Measurements from ENCODE around the gene PLAAT2. TPM values are rescaled to one million over a fixed set of nuclear protein-coding genes. Genes with fewer than 3 reads are reported as not detected.

Gene PLAAT2
- total and polyA plus RNA-seq, 3 donors from 2014 or later: 0.43 to 1.2 (median 0.66) TPM

GRCh38 chr11:63599211-63600122, 36.3 kb upstream of the PLAAT2 start:
- no peak overlapping the region for H3K4me3 ChIP-seq
- intact Hi-C loops (cut with DNase I; ENCODE audit: low total_unique reads): no loop called here
- H3K27ac ChIP-seq: no peak overlapping the region
- H3K4me1 ChIP-seq: peaks cover 12% of the 10 kb centered on the region
- no peaks in the 10 kb centered on the region for H3K9me3 ChIP-seq
- TF ChIP-seq CTCF (IDR thresholded peaks at IDR 0.05) (no peak), POLR2A (IDR thresholded peaks at IDR 0.05) (no peak)
- H3K36me3 ChIP-seq (ENCODE audit: low read depth, missing control alignments): no peaks in the 10 kb centered on the region
- 74 to 92% methylated on average over 5 to 7 of the region's 7 CpGs for WGBS, 2 donors
- no peaks in the 10 kb centered on the region for H3K27me3 ChIP-seq
- DNase-seq: no peak

DNA sequence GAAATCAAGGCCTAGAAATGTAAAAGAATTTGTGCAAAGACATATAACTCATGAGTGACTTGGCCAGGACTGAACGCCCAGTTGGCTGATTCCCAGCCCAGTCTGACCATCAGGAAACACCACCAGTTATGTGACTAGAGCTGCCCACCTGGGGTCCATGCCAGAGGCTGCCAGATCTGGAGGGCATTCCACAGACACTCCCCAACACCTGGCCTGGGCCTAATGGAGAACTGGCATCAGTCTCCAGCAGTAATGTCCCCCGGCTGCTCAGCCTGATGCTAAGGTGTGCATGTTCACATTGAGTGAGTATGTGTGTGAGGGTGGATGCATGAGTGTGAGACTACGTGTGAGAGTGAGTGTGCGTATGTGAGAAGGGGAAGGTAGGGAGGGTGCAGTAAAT, 35.4 kb upstream of the PLAAT2 start:
- 84 to 90% methylated on average over 4 of the region's 4 CpGs for WGBS, 2 donors
- H3K27ac ChIP-seq: no peak overlapping the region
- no peak for DNase-seq

DNA sequence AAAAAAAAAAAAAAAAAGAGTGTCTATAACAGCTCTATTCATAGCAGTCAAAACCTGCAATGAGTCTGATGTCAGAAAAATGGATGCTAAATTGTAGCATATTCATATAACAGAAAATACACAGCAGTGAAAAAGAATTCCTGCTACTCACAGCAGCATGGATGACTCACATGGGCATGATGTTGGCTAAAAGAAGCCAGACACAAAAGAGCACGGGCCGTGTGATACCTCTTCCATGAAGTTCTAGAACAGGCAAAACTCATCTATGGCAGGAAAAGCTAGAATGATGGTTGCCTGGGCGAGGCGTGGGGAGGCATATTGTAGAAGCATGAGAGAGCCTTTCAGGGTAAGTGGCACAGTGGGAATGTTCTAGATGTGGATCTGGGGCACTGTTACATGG, 32.1 kb upstream of the PLAAT2 start:
- H3K36me3 ChIP-seq (ENCODE audit: low read depth, missing control alignments): no peaks in the 10 kb centered on the region

More for the DNA sequence above, 35.4 kb upstream of the PLAAT2 start:
- no peak for TF ChIP-seq CTCF (IDR thresholded peaks at IDR 0.05)
- Histone ChIP-seq H3K4me3 (no peak overlapping the region), H3K27me3 (no peaks in the 10 kb centered on the region), H3K4me1 (peaks cover 12% of the 10 kb centered on the region), H3K9me3 (no peaks in the 10 kb centered on the region), H3K36me3 (ENCODE audit: low read depth, missing control alignments) (no peaks in the 10 kb centered on the region)
- intact Hi-C loops (cut with DNase I; ENCODE audit: low total_unique reads): no loop called here

DNA sequence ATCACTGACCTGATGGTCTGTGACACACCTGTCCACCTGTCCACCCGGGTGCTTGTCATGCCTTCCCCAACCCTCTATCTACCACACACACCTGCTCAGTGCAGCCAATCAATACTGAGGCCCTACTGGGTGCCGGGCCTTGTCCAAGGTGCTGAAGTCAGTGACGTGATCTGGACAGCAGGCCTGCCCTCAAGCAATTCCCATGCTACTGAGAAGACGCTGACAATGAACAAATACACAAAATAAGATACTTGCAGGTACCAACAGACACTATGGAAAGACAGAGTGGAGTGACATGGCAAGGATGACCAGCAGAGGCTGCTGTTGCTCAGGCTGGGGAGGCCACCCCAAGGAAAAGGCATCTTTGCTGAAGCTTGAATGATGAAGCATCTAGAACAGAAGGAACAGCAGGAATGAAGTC, 29.8 kb upstream of the PLAAT2 start:
- TF ChIP-seq CTCF (IDR thresholded peaks at IDR 0.05) (peak in 2 of 3 experiments; percentile 25 to 41), POLR2A (IDR thresholded peaks at IDR 0.05) (no peak)
- no peaks in the 10 kb centered on the region for H3K9me3 ChIP-seq
- no peaks in the 10 kb centered on the region for H3K27me3 ChIP-seq
- no peak overlapping the region for H3K4me3 ChIP-seq
- no peak overlapping the region for H3K27ac ChIP-seq
- intact Hi-C loops (cut with DNase I; ENCODE audit: low total_unique reads): no loop called here
- no peaks in the 10 kb centered on the region for H3K4me1 ChIP-seq
- peak; percentile 15 for DNase-seq
- no peaks in the 10 kb centered on the region for H3K36me3 ChIP-seq (ENCODE audit: low read depth, missing control alignments)
- WGBS, 2 donors: 76 to 87% methylated on average over 4 of the region's 4 CpGs

More for the DNA sequence above, 32.1 kb upstream of the PLAAT2 start:
- Histone ChIP-seq H3K9me3 (no peaks in the 10 kb centered on the region), H3K27ac (no peak overlapping the region), H3K4me3 (no peak overlapping the region), H3K4me1 (peaks cover 3% of the 10 kb centered on the region), H3K27me3 (no peaks in the 10 kb centered on the region)
- TF ChIP-seq POLR2A (IDR thresholded peaks at IDR 0.05) (no peak), CTCF (IDR thresholded peaks at IDR 0.05) (no peak)
- intact Hi-C loops (cut with DNase I; ENCODE audit: low total_unique reads): no loop called here
- WGBS, 2 donors: 89 to 94% methylated on average over 4 of the region's 4 CpGs
- peak; percentile 10 for DNase-seq
